ENCODE data around the gene FXYD7.

GRCh38 chr19:35140962-35141836 lies 1.9 kb upstream of the FXYD7 start:
- TF ChIP-seq YY1 (IDR thresholded peaks at IDR 0.05; ENCODE audit: insufficient read depth, insufficient read length) (no peak), ZNF274 (IDR thresholded peaks at IDR 0.05; ENCODE audit: low read depth, low read length) (no peak)
